Measurements from ENCODE around the gene MAT2B.
"Not testable (repeated sequence)": the region's sequence is repeated elsewhere in the genome, so short reads cannot be mapped to it uniquely, and the experiment has no call there.

The MAT2B gene

GRCh38 chr5:163503106-163504078, 2.0 kb upstream of the MAT2B start:
- peak; percentile 33 for DNase-seq (ENCODE audit: low read depth, low spot score)

- DNase-seq (ENCODE audit: low read depth, low spot score) = peak; percentile 26
Observed at GRCh38 chr5:163504079-163504931, 1.1 kb upstream of the MAT2B start.

- DNase-seq (ENCODE audit: low read depth, low spot score) = no peak
Observed at GRCh38 chr5:163505049-163505367, 411 bp upstream of the MAT2B start.

GRCh38 chr5:163506095-163506457, 657 bp downstream of the MAT2B start:
- no peak for DNase-seq (ENCODE audit: low read depth, low spot score)

GRCh38 chr5:163506726-163507125, 1.3 kb downstream of the MAT2B start:
- DNase-seq (ENCODE audit: low read depth, low spot score) = no peak

GRCh38 chr5:163508753-163509152, 3.3 kb downstream of the MAT2B start:
- no peak for DNase-seq (ENCODE audit: low read depth, low spot score)

GRCh38 chr5:163509291-163509951, 4.0 kb downstream of the MAT2B start:
- DNase-seq (ENCODE audit: low read depth, low spot score) = peak; percentile 55

GRCh38 chr5:163512526-163512925, 7.1 kb downstream of the MAT2B start:
- DNase-seq (ENCODE audit: low read depth, low spot score) = no peak

GRCh38 chr5:163525096-163525495, 19.7 kb downstream of the MAT2B start:
- no peak for DNase-seq (ENCODE audit: low read depth, low spot score)

GRCh38 chr5:163529698-163530097, 24.3 kb downstream of the MAT2B start:
- DNase-seq (ENCODE audit: low read depth, low spot score) = no peak

- no peak for DNase-seq (ENCODE audit: low read depth, low spot score)
Observed at GRCh38 chr5:163531272-163531671, 25.9 kb downstream of the MAT2B start.

GRCh38 chr5:163532171-163533084, 27.0 kb downstream of the MAT2B start:
- DNase-seq (ENCODE audit: low read depth, low spot score) = no peak

- DNase-seq (ENCODE audit: low read depth, low spot score) = no peak
Observed at GRCh38 chr5:163533223-163533622, 27.8 kb downstream of the MAT2B start.

GRCh38 chr5:163534492-163535094, 29.2 kb downstream of the MAT2B start:
- no peak for DNase-seq (ENCODE audit: low read depth, low spot score)

GRCh38 chr5:163535290-163535689, 29.9 kb downstream of the MAT2B start:
- no peak for DNase-seq (ENCODE audit: low read depth, low spot score)

- not testable (repeated sequence) for DNase-seq (ENCODE audit: low read depth, low spot score)
Observed at GRCh38 chr5:163536442-163536841, 31.0 kb downstream of the MAT2B start.

GRCh38 chr5:163540696-163541095, 35.3 kb downstream of the MAT2B start:
- DNase-seq (ENCODE audit: low read depth, low spot score) = no peak

- DNase-seq (ENCODE audit: low read depth, low spot score) = no peak
Observed at GRCh38 chr5:163542771-163543170, 37.4 kb downstream of the MAT2B start.

GRCh38 chr5:163544041-163544440, 38.6 kb downstream of the MAT2B start:
- no peak for DNase-seq (ENCODE audit: low read depth, low spot score)

GRCh38 chr5:163544836-163545235, 39.4 kb downstream of the MAT2B start:
- no peak for DNase-seq (ENCODE audit: low read depth, low spot score)

GRCh38 chr5:163548649-163549048, 43.2 kb downstream of the MAT2B start:
- DNase-seq (ENCODE audit: low read depth, low spot score) = no peak
